ENCODE data around the gene PTTG1IP.
"Not testable (repeated sequence)": the region's sequence is repeated elsewhere in the genome, so short reads cannot be mapped to it uniquely, and the experiment has no call there.

The PTTG1IP gene

GRCh38 chr21:44842721-44843445 is 30.6 kb downstream of the PTTG1IP start:
- DNase-seq: no peak

GRCh38 chr21:44842087-44842486 is 31.4 kb downstream of the PTTG1IP start:
- no peak for DNase-seq

DNA sequence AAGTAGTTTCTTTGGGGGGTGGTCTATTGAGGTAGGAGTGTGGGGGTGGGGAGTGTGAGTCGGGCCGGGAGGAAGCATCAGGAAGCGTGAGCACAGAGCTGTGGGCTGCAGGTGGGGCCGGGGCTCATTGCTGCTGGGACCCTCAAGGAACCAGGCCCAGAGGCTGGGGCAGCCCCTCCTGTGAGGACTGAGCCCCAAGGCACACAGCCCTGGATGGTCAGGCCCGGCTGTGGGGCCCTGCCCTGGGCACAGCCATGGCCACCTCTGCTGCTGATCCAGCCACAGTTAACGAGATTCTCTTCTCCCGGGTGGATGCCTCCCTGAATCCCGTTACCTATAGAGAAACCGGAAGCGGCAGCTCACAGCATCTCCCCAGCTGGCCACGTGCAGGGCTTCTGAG is 32.7 kb downstream of the PTTG1IP start:
- DNase-seq: no peak

DNA sequence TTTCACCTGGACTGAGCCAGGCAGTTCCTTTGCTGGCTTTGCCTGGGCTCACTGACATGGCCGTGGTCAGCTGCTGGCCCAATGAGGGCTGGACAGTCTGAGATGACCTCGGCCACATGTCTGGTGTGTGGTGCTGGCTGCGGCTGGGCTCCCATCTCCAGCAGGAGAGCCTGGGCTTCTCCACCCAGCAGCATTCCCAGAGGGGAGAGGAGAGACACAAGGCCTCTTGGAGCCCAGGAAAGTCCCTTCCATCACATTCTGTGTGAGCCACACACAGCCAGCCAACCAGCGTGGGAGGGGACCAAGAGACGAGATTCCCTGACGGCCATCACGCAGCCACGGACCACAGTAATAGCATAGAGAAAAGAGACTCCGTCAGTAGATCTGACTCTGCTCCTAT is 34.5 kb downstream of the PTTG1IP start:
- no peak for DNase-seq

DNA sequence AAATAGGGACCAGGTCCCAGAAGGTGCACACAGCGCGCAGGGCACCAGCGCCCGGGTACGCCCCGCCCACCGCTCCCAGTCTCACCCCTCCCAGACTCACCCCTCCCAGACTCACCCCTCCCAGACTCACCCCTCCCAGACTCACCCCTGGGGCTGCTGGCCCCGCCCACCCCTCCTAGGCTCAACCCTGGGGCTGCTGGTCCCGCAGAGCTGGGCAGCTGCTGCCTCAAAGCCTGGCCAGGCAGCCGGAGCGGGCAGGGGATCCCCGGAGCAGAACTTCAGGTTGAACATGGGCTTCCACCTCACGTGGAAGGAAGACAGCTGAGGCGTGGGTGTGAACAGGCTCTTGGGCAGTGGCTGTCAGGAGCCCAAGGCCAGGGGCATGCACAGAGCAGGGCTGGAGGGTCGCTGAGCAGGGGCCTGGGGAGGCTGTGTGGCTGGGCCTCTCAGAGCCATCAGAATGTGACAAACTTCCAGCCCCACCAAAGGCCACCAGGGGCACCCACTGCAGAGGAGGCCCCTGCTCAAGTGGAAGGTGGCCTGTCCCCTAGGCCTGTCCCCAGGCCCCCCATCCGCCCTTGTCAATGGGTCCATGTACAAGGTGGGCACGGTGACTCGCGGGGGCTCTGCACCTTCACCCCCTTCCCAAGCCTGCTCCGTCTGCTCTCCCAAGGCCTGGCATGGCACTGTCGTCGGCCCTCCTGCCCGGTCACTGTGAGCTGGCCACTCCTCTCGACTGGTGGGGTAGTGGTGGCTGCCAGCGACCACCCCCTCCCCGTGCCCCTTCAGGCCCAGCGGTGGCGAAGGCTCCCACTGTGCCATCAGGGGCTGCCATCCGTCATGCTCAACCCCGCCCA is 35.2 kb downstream of the PTTG1IP start:
- no peak for DNase-seq

GRCh38 chr21:44837537-44837936 is 36.0 kb downstream of the PTTG1IP start:
- no peak for DNase-seq

DNA sequence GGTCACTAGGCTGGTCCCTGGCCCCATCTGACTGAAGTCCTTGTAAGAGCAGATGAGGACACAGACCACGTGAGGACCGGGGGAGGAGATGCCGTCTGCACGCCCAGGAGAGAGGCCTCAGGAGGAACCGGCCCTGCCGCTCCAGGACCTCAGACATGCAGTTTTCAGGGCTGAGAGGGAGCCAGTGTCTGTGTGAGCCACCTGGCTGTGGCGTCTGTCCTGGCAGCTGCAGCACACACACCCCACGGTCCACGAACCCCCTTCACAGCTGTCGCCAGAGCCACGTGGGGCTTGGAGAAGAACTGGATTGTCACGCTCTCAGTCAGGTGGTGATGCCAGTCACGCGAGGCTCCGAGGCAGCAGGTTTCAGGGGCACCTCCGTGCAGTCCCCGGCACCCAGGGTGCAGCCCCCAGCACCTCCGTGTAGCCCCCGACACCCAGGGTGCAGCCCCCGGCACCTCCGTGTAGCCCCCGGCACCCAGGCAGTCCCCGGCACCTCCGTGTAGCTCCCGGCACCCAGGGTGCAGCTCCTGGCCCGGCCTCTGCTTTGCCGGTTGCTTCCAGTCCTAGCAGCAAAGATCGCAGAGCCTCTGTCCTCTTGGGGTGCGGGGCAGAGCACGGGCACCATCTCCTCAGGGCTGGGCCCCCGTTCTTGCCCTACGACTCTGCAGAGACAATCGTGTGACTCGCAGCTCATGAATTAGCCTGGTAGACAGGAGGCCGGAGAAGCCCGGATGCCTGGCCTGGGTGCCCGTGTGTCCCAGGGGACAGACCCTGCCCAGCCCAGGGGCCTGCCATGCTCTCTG is 36.6 kb downstream of the PTTG1IP start:
- DNase-seq: no peak

DNA sequence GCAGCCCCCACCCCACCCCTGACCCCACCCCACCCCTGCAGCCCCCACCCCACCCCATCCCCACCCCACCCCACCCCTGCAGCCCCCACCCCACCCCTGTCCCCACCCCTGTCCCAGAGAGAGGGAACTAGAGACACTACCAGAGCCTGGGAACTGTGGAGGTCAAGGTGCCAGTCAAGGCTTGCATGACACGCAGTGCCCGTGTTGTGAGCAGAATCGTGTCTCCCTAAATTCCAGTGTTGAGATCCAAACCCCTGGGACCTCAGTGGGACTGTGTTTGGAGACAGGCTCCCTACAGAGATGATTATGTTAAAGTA is 37.2 kb downstream of the PTTG1IP start:
- DNase-seq: no peak

- DNase-seq: no peak
Measured at GRCh38 chr21:44835647-44835973, 37.9 kb downstream of the PTTG1IP start.

GRCh38 chr21:44834951-44835646 is 38.4 kb downstream of the PTTG1IP start:
- no peak for DNase-seq

DNA sequence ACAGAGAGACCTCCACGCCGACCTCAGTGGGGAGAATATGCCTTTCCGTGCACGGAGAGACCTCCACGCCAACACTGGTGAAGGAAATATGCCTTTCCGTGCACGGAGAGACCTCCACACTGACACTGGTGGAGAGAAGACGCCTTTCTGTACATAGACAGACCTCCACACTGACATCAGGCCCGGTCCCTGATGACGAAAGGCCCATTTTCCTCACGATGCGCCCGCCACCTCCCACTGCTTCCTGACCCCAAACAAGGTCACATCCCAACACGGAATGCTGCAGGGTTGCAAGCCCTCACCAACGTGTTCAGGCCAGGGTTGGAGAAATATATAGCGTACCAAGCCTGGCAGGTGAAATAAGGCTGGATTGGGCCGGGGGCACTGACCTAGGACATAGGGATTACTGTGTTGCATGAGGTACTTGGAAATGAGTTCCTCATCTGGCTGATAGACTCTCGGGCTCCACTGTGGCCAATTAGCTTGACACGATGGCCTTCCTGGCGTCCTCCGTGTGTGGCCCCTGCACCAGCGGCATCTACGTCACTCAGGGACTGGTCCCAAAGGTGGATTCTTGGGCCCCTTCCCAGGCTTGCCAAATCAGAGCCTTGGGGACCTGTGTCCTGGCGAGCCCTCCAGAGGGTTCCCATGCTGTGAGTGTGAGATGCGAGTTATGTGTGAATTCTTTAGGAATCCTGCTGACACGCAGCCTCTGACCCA is 39.1 kb downstream of the PTTG1IP start:
- DNase-seq: no peak

- DNase-seq: no peak
Measured at GRCh38 chr21:44833663-44834062, 39.8 kb downstream of the PTTG1IP start.

- DNase-seq: not testable (repeated sequence)
Measured at GRCh38 chr21:44832516-44833255, 40.8 kb downstream of the PTTG1IP start.

DNA sequence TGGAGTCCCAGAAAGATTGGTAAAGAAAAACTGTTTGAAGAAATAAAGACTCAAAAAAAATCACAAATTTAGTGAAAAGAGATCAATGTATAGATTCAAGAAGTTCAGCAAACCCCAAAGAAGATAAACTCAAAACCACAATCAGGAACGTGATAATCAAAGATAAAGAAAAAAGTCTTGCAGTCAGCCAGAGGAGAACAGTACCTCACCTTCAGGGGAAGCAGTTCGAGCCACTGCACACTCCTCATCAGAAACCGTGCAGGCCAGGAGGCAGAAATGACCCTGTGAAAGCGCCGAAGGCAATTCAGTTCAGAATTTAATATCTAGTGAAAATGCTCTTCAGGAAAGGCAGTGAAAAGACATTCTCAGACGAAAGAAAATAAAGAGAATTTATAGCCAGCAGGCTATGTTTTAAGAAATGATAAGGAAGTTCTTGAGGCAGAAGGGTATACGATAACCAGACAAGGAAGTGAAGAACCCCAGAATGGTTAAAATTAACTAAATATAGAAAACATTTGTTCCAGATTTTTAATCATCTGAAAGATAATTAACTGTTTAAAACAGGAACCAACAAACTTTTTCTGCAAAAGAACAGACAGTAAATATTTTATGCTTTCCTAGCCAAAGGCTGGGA is 42.1 kb downstream of the PTTG1IP start:
- DNase-seq: no peak

DNA sequence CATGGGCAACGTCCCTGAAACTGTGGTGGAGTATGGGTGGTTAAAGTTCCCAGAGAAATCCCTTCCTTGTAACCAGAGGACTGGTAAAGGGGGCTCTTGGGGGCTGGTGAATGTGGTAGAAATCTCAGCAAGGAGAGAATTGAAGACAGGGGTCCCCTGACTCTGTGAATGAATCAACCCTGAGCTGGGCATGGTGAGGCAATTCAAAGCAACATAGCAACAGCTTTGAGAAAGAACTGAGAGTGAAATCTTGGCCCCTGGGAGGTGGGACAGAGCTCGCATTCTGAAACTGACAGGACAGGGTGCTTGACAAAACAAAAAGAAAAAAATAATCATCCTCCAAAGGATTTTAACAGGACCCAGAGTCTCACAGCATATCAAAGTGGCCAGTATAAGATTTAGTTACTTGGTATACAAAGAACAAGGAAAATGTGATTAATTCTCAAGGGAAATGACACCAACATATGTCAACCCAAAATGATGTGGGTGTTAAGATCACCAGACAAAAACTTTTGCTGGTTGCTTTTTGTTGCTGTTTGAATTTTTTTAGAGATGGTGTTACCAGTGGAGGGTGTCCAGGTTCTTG is 43.9 kb downstream of the PTTG1IP start:
- DNase-seq: no peak

- DNase-seq: no peak
Measured at GRCh38 chr21:44828362-44829056, 45.0 kb downstream of the PTTG1IP start.

GRCh38 chr21:44823179-44823660 is 50.3 kb downstream of the PTTG1IP start:
- DNase-seq: no peak

GRCh38 chr21:44822484-44823178 is 50.9 kb downstream of the PTTG1IP start:
- DNase-seq: no peak

GRCh38 chr21:44820851-44821250 is 52.6 kb downstream of the PTTG1IP start:
- no peak for DNase-seq

Measured in cerebellar nuclear complex (tissue), 1 donor.